HG03558 (cell line): Measurements from ENCODE around the gene AGAP9.
"Not testable (repeated sequence)": the region's sequence is repeated elsewhere in the genome, so short reads cannot be mapped to it uniquely, and the experiment has no call there.

Experiments
- ATAC-seq: cut with Tn5 transposase; IDR thresholded peaks from one replicate; pipeline ENCODE4 v1.9.1; 2021; ENCODE audit warnings: moderate number of reproducible peaks; ENCODE audit not compliant: unreplicated experiment; ENCODE audit errors: extremely low read depth

Gene AGAP9

DNA sequence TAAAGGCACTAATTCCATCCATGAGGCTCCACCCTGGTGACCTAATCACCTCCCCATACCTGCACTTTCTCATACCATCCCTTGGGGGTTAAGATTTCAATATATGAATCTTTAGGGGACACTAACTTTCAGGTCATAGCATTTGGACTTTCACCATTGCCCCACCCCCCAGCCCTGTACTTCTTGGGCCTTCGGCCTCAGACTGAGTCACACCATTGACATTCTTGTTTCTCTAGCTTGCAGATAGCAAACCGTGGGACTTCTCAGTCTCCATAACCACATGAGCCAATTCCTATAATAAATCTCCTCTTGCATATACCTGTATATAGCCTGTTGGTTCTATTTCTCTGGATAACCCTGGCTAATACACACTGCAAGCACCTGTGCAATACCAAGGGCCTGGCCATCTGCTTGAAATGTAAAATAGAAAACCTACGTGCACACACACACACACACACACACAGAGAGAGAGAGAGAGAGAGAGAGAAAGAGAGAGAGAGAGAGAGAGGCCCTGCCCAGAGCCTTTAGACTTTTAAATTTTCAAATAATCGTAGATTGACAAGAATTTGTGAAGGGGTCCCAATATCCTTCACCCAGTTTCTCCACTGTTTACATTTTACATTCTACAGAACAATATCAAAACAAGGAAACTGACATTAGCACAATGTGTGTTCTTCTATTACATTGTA is 64.8 kb downstream of the AGAP9 start:
- no peak for ATAC-seq

DNA sequence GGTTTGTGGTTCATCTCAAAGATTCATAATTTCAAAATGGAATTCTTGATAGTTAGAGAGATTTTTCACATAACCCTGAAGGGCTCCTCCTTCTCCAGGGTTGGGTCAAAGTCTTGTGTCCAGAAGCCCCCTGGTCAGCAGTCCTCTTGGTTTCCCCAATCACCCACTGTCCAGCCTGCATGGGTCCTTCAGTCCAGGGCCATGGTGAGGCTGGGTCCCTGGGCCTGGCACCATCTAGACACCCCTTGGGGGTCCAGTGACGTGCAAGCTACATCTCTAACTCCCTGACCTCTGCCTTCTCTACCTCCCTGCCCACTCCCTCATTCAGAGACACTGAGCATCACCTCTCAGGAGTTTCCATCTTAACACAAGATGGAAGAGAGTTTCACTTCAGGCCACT is 65.6 kb downstream of the AGAP9 start:
- no peak for ATAC-seq

DNA sequence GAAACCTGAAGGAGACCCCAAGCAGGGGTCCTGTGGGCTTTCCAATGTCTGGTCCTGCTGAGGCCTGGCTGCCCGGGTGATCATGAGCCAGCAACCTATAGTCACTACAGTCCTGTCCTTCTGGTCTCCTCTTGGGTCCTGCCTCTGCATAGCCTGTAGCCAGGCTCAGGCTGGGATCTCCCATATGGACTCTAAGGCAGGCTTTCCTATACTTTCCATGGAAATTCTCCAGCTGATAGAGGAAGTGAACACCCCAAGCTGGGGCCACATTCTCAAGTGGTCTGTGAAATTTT is 66.0 kb downstream of the AGAP9 start:
- ATAC-seq = no peak

DNA sequence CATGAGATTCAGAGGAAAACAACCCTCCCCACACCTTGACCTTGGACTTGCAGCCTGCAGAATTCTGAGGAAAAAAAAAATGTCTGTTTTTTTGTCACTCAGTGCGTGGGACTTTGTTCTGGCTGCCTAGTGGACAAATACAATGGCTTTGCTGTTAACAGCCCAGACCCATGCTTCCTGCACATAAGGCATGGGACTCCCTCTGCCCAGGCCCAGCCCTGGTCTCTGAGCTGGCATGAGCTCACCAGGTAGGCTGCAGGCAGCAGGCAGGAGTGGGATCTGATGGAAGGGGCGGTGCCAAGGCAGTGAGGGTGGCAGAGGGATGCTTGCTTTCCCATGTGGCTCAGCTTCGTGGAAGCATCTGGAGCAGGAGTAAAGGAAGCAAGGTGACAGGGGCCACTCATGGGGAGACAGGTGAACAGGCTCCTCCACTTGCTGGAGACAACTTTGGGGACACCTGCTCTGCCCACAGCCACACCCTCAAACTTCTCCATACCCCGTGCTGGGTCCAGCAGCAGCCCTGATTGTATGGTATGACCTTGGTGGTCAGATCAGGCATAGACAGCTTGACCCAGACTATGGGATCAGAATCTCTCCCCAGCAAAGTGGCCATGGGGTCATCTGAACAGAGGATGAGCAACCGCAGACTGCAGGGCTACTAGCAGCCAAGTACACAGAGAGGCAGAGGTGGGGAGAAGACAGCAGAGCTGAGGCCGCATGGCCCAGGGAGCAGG is 66.5 kb downstream of the AGAP9 start:
- ATAC-seq = no peak

DNA sequence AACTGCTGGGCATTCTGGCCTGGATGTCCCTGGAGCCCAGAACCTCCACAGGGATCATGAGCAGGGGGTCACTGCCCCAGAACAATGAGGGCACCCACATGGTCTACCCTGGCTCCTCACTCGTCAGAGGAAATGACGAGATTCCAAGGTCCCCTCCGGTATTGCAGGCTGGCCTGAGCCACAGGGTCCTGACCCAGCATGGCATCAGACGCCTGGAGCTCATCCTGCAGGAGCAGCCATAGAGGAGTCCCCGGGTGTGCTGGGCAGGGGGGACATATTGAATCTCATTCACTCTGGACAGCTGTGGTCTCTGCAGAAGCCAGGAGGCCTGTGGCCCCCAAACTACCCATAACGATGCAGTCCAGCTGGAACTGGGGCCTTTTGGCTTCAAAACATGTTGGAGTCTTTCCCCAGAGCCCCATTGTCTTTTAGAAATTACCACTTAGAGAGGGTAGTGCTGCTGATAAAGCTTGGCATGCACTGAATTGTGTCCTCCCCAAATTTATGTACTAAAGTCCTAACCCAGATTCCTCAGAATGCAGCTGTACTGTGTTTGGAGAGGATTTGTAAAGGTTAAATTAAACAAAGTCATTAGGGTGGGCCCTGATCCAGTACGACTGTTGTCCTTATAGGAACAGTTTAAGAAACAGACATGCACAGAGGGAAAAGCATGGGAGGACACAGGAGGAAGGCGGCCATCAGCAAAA is 67.2 kb downstream of the AGAP9 start:
- no peak for ATAC-seq

DNA sequence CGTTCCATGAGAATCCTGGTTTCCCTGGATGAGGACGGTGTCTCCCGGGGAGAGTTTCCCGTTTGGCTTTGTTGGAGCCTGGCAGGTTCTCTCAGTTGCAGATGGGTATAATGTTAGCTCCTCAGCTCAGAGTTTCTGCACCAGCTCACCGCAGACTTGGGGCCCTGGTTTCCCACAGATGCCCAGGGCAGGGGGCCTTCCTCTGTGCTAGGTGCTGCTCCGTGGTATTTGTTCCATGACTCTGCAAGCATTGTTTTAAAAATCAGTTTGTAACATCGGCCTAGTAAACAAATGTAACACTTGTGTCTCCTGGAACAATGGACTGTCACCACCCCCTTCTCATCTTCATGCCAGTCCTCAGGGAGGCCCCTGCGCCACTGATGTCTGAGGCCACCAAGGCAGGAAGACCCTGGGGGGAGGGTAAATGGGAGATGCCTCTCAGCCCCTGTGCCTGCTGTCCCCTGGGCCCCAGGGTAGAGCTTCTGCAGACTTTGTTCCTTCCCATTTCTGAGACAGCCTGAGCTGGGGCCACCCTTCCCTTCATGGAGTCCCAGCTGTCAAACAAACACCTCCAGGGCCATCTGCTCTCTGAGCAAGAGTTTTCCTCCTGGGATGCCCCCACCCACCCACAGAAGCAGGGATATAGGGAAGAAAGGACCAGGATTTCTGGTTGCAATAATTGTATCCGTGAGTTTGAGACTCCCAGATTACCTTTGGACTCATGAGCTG is 67.9 kb downstream of the AGAP9 start:
- ATAC-seq = not testable (repeated sequence)

DNA sequence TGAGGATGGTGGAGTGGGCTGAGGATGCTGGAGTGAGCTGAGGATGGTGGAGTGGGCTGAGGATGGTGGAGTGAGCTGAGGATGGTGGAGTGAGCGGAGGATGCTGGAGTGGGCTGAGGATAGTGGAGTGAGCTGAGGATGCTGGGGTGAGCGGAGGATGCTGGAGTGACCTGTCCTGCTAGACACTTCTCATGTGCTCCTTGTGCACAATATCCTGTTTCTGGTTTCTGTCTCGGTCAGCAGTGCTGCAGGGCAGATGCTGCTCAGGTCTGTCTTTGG is 68.7 kb downstream of the AGAP9 start:
- no peak for ATAC-seq

DNA sequence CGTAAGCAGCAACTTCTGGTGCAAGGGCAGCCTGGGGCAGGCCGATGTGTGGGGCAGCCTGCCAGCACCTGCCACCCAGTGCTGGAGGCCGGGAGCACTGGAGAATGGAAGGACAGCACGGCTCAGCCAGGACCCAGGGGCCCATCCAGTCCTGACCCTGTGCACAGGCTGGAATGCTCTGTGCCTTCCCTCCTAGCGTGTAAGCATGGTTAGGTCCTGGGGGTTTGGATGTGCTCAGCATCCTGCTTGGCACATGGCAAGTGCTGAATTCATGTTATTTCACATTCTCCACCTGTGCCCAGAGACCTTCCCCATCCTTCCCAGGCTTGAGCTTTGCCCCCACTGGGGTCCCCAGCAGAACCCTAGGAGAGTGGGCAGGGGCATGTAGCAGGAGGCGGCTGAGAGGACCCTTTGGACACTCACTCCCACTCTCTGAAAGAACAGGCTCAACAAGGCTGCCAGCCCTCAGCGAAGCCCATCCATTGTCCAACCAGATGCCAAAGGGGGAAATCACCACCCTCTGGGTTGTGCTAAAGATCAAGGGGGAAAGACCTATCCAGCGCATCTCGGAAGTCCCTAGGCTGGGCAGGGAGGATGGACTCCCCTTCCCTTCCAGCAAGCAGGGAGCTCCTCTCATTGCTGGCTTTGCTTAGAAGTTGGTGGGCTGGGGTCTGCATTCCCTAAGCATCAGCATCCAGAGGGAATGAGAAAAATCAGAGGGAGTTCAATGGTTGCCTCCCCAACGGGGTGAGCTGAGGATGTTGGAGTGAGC is 69.2 kb downstream of the AGAP9 start:
- no peak for ATAC-seq

DNA sequence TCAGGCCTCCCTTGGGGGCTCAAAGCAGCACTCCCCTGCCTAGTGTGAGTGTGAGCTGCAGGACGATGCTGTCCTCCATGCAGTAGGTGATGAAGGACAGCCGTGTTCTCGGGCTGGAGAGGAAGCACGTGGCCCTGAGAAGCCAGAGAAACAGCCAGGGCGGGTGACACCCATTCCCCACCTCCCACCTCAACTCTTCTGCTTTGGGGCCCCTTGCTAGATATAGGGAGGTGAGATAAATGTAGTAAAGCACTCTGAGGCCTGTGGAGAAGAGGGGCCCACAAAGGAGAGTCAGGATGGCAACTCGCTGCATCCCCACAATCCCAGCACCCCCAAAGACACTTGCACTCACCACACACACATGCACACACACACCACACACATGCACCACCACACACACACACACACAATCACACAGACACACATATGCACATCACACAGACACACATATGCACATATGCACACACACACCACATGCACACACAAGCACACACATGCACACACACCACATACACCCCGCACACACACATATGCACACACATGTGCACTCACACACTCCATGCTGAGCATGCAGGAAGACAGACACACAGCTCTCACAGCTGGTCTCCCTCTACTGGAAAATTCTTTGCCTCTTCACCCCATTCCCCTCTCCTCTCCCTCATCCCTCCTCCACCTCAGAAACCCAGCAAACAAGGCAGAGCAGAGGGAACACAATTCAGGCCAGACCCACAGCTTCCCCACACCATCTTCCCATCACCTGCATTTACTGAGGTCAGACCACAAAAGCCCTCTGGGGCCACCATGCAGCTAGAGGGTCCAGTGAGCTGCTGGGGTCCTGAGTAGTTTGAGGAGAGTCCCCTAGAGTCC is 70.1 kb downstream of the AGAP9 start:
- ATAC-seq = no peak

DNA sequence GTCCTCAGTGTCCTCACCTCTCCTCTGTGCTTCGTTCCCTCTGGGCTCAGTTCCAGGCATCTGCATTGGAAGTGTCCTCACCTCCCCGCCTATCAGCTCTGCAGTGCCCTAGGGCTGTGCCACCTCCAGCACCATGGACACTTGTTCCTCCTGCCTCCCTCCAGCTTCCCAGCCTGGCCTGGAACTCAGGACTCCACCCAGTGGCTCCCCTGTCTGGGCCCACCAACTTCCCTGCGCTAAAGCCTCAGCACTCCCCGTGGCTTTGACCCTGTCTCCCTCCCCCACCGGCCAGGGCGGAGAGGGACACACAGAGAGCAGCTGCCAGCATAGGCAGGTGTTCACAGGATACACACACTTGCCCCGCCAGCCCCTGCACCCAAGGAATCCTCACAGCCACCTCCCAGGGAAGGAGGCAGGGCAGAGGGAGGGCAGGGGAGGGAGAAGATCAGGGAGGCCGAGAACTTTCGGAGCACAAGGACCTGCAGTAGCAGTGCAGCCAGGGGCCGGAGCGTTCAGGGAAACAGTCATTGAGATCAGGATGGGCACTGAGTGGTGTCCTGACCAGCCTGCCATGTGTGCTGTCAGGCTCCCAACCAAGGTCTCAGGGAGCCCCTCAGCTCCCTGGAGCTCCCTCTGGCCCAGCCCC is 70.8 kb downstream of the AGAP9 start:
- no peak for ATAC-seq

DNA sequence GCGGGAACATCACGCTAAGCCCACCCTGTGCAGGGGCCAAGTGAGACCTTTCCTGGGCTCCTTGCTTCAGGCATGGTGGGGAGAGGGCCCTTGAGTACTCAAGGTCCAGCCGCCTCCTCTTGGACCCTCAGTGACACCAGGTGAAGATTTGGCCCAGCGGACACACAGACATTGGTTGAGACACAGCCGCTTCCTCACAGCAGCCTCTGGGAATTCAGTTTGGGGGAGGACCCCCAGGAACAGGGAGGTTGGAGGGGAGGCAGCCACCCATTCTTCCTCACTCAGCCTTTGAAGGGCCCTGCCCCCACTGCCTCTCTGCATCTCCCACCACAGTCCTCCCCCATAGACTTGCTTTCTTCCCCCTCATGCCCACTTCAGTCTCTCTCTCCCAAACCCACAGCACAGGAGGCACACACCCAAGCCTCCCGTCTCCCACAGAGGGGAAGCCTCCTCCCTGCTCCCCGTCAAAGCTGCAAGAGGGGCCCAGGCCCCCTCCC is 71.4 kb downstream of the AGAP9 start:
- ATAC-seq = no peak
